Tibial nerve (tissue), 4 donors: Measurements from ENCODE around the gene MPHOSPH6. TPM values are rescaled to one million over a fixed set of nuclear protein-coding genes. Genes with fewer than 3 reads are reported as not detected.
"Not testable (repeated sequence)": the region's sequence is repeated elsewhere in the genome, so short reads cannot be mapped to it uniquely, and the experiment has no call there.

ENCODE experiments used
- DNase-seq, 2 donors: peaks; one replicate each; pipeline ENCODE4 v3.0.0-alpha.2; 2019; ENCODE audit warnings: low spot score in 2 of 2
- H3K27ac ChIP-seq, 4 donors: fragments of 200-600 bp; sonication (generic) in 3 of 4; one replicate each; pipeline ENCODE4 v1.5.1; 2017 to 2019; ENCODE audit warnings: mild to moderate bottlenecking in 1 of 4
- H3K27me3 ChIP-seq, 2 donors: fragments of 200-600 bp; sonication (generic) in 1 of 2; one replicate each; pipeline versions ENCODE4 v1.5.1 to v1.6.0; 2017 to 2019
- H3K36me3 ChIP-seq, 3 donors: fragments of 200-600 bp; sonication (generic); one replicate each; pipeline ENCODE4 v1.5.1; 2018 to 2019
- H3K4me1 ChIP-seq, 4 donors: fragments of 200-600 bp; sonication (generic) in 3 of 4; one replicate each; pipeline ENCODE4 v1.5.1; 2017 to 2019
- H3K4me3 ChIP-seq, 4 donors: fragments of 200-600 bp; sonication (generic) in 3 of 4; one replicate each; pipeline ENCODE4 v1.5.1; 2017 to 2019; ENCODE audit warnings: mild to moderate bottlenecking in 1 of 4, moderate library complexity in 1 of 4
- H3K9me3 ChIP-seq, 4 donors: fragments of 200-600 bp; sonication (generic) in 3 of 4; one replicate each; pipeline ENCODE4 v1.5.1; 2017 to 2019
- CTCF ChIP-seq, 5 experiments: fragments of 200-600 bp in 3 of 5; fragments of 450-650 bp in 2 of 5; sonication (generic) in 3 of 5; IDR thresholded peaks; one replicate each; pipeline ENCODE4 v1.5.1; 2016 to 2019; ENCODE audit warnings: antibody characterized with exemption in 5 of 5, mild to moderate bottlenecking in 3 of 5, moderate library complexity in 2 of 5
- EP300 ChIP-seq, 2 donors: sonication (generic); formaldehyde crosslinking; IDR thresholded peaks; one replicate each; pipeline ENCODE4 v1.6.1; 2017; ENCODE audit warnings: antibody characterized with exemption in 2 of 2, mild to moderate bottlenecking in 1 of 2
- POLR2A ChIP-seq, 2 donors: fragments of 450-650 bp; IDR thresholded peaks; one replicate each; pipeline ENCODE4 v1.6.1; 2017; ENCODE audit warnings: antibody characterized with exemption in 2 of 2, mild to moderate bottlenecking in 2 of 2, moderate library complexity in 2 of 2
- WGBS, 2 donors: methylation state at CpG; one replicate each; pipeline ENCODE4 v1.1.5; 2018; 5-methylcytosine and 5-hydroxymethylcytosine counted together
- total RNA-seq, 4 donors: library from RNA; depleted of rRNA; stranded (reverse); fragments of >200 nt; gene quantifications; one replicate each; pipeline ENCODE4 v1.1.0, GENCODE V29; 2016

MPHOSPH6 gene
- total RNA-seq, 4 donors from 2014 or later = 9.4 to 48.3 (median 29.7) TPM

- Histone ChIP-seq H3K27me3 (no peaks in the 10 kb centered on the region), H3K36me3 (no peaks in the 10 kb centered on the region), H3K4me3 (no peak overlapping the region), H3K27ac (no peak overlapping the region), H3K9me3 (no peaks in the 10 kb centered on the region), H3K4me1 (no peaks in the 10 kb centered on the region)
- TF ChIP-seq EP300 (IDR thresholded peaks at IDR 0.05) (no peak), POLR2A (IDR thresholded peaks at IDR 0.05) (no peak), CTCF (IDR thresholded peaks at IDR 0.05) (no peak)
- DNase-seq = no peak
- WGBS, 2 donors = 66 to 69% methylated on average over 3 of the region's 3 CpGs
Measured at GRCh38 chr16:82113741-82114140, 56.3 kb downstream of the MPHOSPH6 start.

GRCh38 chr16:82111944-82112343, 58.1 kb downstream of the MPHOSPH6 start:
- Histone ChIP-seq H3K9me3 (no peaks in the 10 kb centered on the region), H3K4me1 (no peaks in the 10 kb centered on the region), H3K4me3 (no peak overlapping the region), H3K27me3 (no peaks in the 10 kb centered on the region), H3K36me3 (no peaks in the 10 kb centered on the region), H3K27ac (no peak overlapping the region)
- no peak for DNase-seq
- WGBS, 2 donors = 81 to 93% methylated on average over 2 of the region's 2 CpGs
- TF ChIP-seq CTCF (IDR thresholded peaks at IDR 0.05) = no peak

GRCh38 chr16:82109266-82109665, 60.8 kb downstream of the MPHOSPH6 start:
- not testable (repeated sequence) for H3K27ac ChIP-seq, H3K4me1 ChIP-seq, H3K9me3 ChIP-seq, H3K4me3 ChIP-seq, DNase-seq, H3K36me3 ChIP-seq, H3K27me3 ChIP-seq
- WGBS, 2 donors = 74 to 79% methylated on average over 3 of the region's 3 CpGs

GRCh38 chr16:82108774-82109173, 61.2 kb downstream of the MPHOSPH6 start:
- TF ChIP-seq EP300 (IDR thresholded peaks at IDR 0.05) (no peak), CTCF (IDR thresholded peaks at IDR 0.05) (no peak), POLR2A (IDR thresholded peaks at IDR 0.05) (no peak)
- H3K36me3 ChIP-seq = no peaks in the 10 kb centered on the region
- H3K27ac ChIP-seq = no peak overlapping the region
- H3K9me3 ChIP-seq = no peaks in the 10 kb centered on the region
- WGBS, 2 donors = 89 to 96% methylated on average over 6 of the region's 6 CpGs
- no peaks in the 10 kb centered on the region for H3K27me3 ChIP-seq
- no peak for DNase-seq
- H3K4me1 ChIP-seq = no peaks in the 10 kb centered on the region
- no peak overlapping the region for H3K4me3 ChIP-seq

- no peak for TF ChIP-seq POLR2A (IDR thresholded peaks at IDR 0.05)
- no peak for TF ChIP-seq EP300 (IDR thresholded peaks at IDR 0.05)
- TF ChIP-seq CTCF (IDR thresholded peaks at IDR 0.05) = no peak
- Histone ChIP-seq H3K27ac (no peak overlapping the region), H3K4me1 (no peaks in the 10 kb centered on the region), H3K4me3 (no peak overlapping the region), H3K27me3 (no peaks in the 10 kb centered on the region), H3K36me3 (no peaks in the 10 kb centered on the region), H3K9me3 (no peaks in the 10 kb centered on the region)
- no peak for DNase-seq
- WGBS, 2 donors = 86% methylated on average over 2 of the region's 2 CpGs
Measured at GRCh38 chr16:82108100-82108499, 61.9 kb downstream of the MPHOSPH6 start.

- no peaks in the 10 kb centered on the region for H3K27me3 ChIP-seq
- DNase-seq = no peak
- no peaks in the 10 kb centered on the region for H3K36me3 ChIP-seq
- no peaks in the 10 kb centered on the region for H3K4me1 ChIP-seq
- H3K27ac ChIP-seq = no peak overlapping the region
- TF ChIP-seq EP300 (IDR thresholded peaks at IDR 0.05) (no peak), POLR2A (IDR thresholded peaks at IDR 0.05) (no peak), CTCF (IDR thresholded peaks at IDR 0.05) (no peak)
- H3K4me3 ChIP-seq = no peak overlapping the region
- no peaks in the 10 kb centered on the region for H3K9me3 ChIP-seq
- 92% methylated on average over 8 of the region's 8 CpGs for WGBS, 2 donors
Measured at GRCh38 chr16:82105107-82105506, 64.9 kb downstream of the MPHOSPH6 start.
